ENCODE measurements around the gene NFKBIB. TPM values are rescaled to one million over a fixed set of nuclear protein-coding genes. Genes with fewer than 3 reads are reported as not detected.

The NFKBIB gene
- total RNA-seq, 1 experiment from 2014 or later, result 33.8 TPM

DNA sequence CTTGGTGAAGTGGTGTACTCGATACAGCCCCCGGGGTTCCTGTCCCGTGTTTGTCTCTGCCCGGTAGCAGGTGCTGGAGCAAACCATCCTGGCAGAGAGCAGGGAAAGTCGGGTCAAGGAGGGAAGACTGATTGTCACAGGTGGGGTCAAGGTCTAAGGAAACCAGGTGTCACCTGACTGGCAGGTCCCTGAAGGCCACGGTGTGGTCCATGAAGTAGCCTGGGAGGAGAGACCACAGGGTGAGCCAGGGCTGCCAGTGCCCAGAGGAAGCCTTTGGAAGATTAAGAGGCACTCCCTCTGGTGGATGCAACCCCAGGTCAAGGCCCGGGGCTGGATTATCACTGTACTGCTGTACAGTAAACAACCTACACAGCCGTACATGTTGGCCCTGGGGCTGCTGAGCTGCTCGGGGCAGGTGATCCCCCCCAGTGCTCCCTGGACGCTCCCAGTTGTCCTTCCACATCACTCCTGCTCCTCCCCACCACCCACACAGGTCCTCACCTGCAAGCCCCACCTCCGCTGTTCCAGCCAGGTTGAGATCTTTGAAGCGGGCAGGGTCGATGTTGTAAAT lies 18.2 kb downstream of the NFKBIB start:
- Histone ChIP-seq H2BK120ac (ENCODE audit: low read depth, low read length, poor library complexity, severe bottlenecking) (no peak overlapping the region), H3K27ac (ENCODE audit: insufficient read length, low read depth, low read length) (no peak overlapping the region), H3K27me3 (ENCODE audit: insufficient read depth, low read length) (no peaks in the 10 kb centered on the region), H3K9me3 (ENCODE audit: control insufficient read depth, low read depth, low read length) (no peaks in the 10 kb centered on the region), H4K5ac (ENCODE audit: insufficient read length, low read depth, low read length) (no peak overlapping the region), H3K18ac (ENCODE audit: insufficient read length, low read depth, low read length) (no peak overlapping the region), H2BK5ac (ENCODE audit: insufficient read length, low read length) (no peak overlapping the region), H3K4ac (ENCODE audit: low read depth, low read length) (no peak overlapping the region), H2AK5ac (ENCODE audit: insufficient read length, low read length) (no peak overlapping the region), H3T11ph (ENCODE audit: low read length) (no peak overlapping the region), H3K23ac (ENCODE audit: insufficient read length, low read depth, low read length) (no peak overlapping the region), H3K4me1 (ENCODE audit: insufficient read depth, low read length) (no peaks in the 10 kb centered on the region), H2BK15ac (ENCODE audit: low read depth, low read length) (no peak overlapping the region), H4K91ac (ENCODE audit: insufficient read length, low read depth, low read length) (no peak overlapping the region), H3K79me1 (ENCODE audit: insufficient read depth, low read depth, low read length, poor library complexity, severe bottlenecking) (no peaks in the 10 kb centered on the region), H4K8ac (replicated peaks; ENCODE audit: insufficient read length, low read depth, low read length) (no peak overlapping the region), H3K14ac (ENCODE audit: insufficient read depth, low read length) (no peak overlapping the region), H2BK12ac (ENCODE audit: insufficient read length, low read depth, low read length) (no peak overlapping the region), H3K4me2 (ENCODE audit: insufficient read depth, insufficient read length, low read length) (no peak overlapping the region), H3K56ac (ENCODE audit: insufficient read length, low read depth, low read length) (no peak overlapping the region), H3K9ac (ENCODE audit: extremely low read depth, insufficient read length, low read length) (no peak overlapping the region), H3K79me2 (ENCODE audit: insufficient read depth, low read length) (no peaks in the 10 kb centered on the region), H3K23me2 (ENCODE audit: insufficient read length, low read depth, low read length, poor library complexity, severe bottlenecking) (no peaks in the 10 kb centered on the region), H2BK20ac (ENCODE audit: low read depth, low read length, poor library complexity, severe bottlenecking) (no peak overlapping the region), H4K20me1 (ENCODE audit: control insufficient read depth, insufficient read depth, insufficient read length) (no peaks in the 10 kb centered on the region), H2AFZ (ENCODE audit: low read length) (no peak overlapping the region)
- peaks cover 12 to 22% (median 21%) of the 10 kb centered on the region in 3 experiments; a peak in 6 of 7 replicates for H3K36me3 Mint-ChIP-seq (ENCODE audit: insufficient read depth in 1 of 3, low read depth in 3 of 3)
- no peaks in the 10 kb centered on the region for H3K4me1 Mint-ChIP-seq
- TF ChIP-seq CTCF (conservative IDR thresholded peaks at IDR 0.05), result peak; percentile 36; the same call in 1 of the 3 replicates
- WGBS (ENCODE audit: extremely low coverage, insufficient read length, low lambda C conversion rate), result no CpG with 5 or more reads among the region's 13 CpGs
- peaks cover 0 to 2% of the 10 kb centered on the region in 2 experiments; a peak in 1 of 5 replicates for H3K9me3 Mint-ChIP-seq
- peak overlapping the region in 2 of 3 experiments; percentile 42 to 68; a peak in 1 of 7 replicates for H3K27ac Mint-ChIP-seq
- no peaks in the 10 kb centered on the region for H3K27me3 Mint-ChIP-seq (ENCODE audit: low read depth)
- DNase-seq, result no peak
- H3K4me3 Mint-ChIP-seq, result no peak overlapping the region
